ENCODE data around the gene WNK4. TPM values are rescaled to one million over a fixed set of nuclear protein-coding genes. Genes with fewer than 3 reads are reported as not detected.

The WNK4 gene
- total and polyA plus RNA-seq, 2 donors: 0.23 to 0.26 TPM

- Histone ChIP-seq H3K36me3 (ENCODE audit: insufficient read depth) (peaks cover 2% of the 10 kb centered on the region), H3K27ac (ENCODE audit: low read depth) (no peak overlapping the region)
Observed at GRCh38 chr17:42845556-42845917, 65.1 kb downstream of the WNK4 start.

DNA sequence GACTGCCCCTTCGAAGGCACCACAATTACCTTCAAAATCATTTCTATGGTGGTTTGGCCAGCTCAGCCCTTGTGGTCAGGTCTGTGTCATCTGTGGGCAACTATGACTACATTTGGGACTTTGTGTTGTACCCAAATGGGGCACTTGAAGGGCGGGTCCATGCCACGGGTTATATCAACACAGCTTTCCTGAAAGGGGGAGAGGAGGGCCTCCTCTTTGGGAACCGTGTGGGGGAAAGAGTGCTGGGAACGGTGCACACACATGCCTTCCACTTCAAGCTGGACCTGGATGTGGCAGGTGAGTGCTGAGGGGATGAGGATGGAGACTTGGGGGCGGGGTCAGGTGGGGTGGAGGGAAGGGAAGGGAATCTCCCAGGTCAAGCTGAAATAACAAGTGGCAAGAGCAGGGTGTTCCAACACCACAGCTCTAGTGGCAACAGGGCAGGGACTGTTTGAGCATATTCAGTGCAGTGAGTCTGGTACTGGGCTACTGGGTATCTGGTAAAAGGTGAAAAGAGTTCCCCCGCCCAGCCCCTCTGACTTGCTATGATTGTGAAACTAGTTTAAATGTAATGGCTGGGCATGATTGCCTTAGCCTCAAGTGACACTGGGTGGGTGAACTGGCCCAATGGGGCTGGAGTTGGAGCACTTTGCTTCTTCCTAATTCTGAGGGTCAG, 65.6 kb downstream of the WNK4 start:
- Histone ChIP-seq H3K27ac (ENCODE audit: low read depth) (no peak overlapping the region), H3K36me3 (ENCODE audit: insufficient read depth) (peaks cover 2% of the 10 kb centered on the region), H3K4me3 (ENCODE audit: low read depth, low read length) (no peak overlapping the region), H3K4me1 (ENCODE audit: insufficient read depth) (no peaks in the 10 kb centered on the region)
- WGBS: 69% methylated on average over 7 of the region's 7 CpGs
- no peak for DNase-seq (ENCODE audit: extremely low spot score)

More at GRCh38 chr17:42845556-42845917, 65.1 kb downstream of the WNK4 start:
- H3K4me3 ChIP-seq (ENCODE audit: low read depth, low read length): no peak overlapping the region
- DNase-seq (ENCODE audit: extremely low spot score): no peak
- 91% methylated on average over 12 of the region's 12 CpGs for WGBS
- no peaks in the 10 kb centered on the region for H3K4me1 ChIP-seq (ENCODE audit: insufficient read depth)

Small RNA genes lying within 50 kb of the gene (small RNA-seq; reads per million reads assigned to genes)
- gene HMGN2P15: not detected
- gene MIR6781: not detected

Other genes starting within 250 kb of the WNK4 start
- 18.0 TPM for gene NAGLU, start 244.4 kb upstream of the WNK4 start, total RNA-seq
- 40.3 TPM for gene NAGLU, start 244.4 kb upstream of the WNK4 start, polyA plus RNA-seq
- gene HSD17B1, start 227.7 kb upstream of the WNK4 start, total RNA-seq: 1.5 TPM
- 2.5 TPM for gene HSD17B1, start 227.7 kb upstream of the WNK4 start, polyA plus RNA-seq
- gene COASY, start 218.5 kb upstream of the WNK4 start, total RNA-seq: 8.8 TPM
- 43.7 TPM for gene COASY, start 218.5 kb upstream of the WNK4 start, polyA plus RNA-seq
- 17.1 TPM for gene MLX, start 213.5 kb upstream of the WNK4 start, total RNA-seq
- 38.0 TPM for gene MLX, start 213.5 kb upstream of the WNK4 start, polyA plus RNA-seq
- gene PSMC3IP, start 202.9 kb upstream of the WNK4 start, total RNA-seq: 4.5 TPM
- 7.9 TPM for gene PSMC3IP, start 202.9 kb upstream of the WNK4 start, polyA plus RNA-seq
- gene RETREG3, start 171.2 kb upstream of the WNK4 start, total RNA-seq: 49.9 TPM
- gene RETREG3, start 171.2 kb upstream of the WNK4 start, polyA plus RNA-seq: 21.2 TPM
- 15.2 TPM for gene TUBG1, start 170.9 kb upstream of the WNK4 start, total RNA-seq
- 42.9 TPM for gene TUBG1, start 170.9 kb upstream of the WNK4 start, polyA plus RNA-seq
- 17.3 TPM for gene TUBG2, start 121.3 kb upstream of the WNK4 start, total RNA-seq
- gene TUBG2, start 121.3 kb upstream of the WNK4 start, polyA plus RNA-seq: 38.4 TPM
- gene PLEKHH3, start 103.6 kb upstream of the WNK4 start, total RNA-seq: 15.7 TPM
- gene PLEKHH3, start 103.6 kb upstream of the WNK4 start, polyA plus RNA-seq: 46.0 TPM
- 1.6 TPM for gene CCR10, start 98.8 kb upstream of the WNK4 start, total RNA-seq
- 3.6 TPM for gene CCR10, start 98.8 kb upstream of the WNK4 start, polyA plus RNA-seq
- 14.6 TPM for gene CNTNAP1, start 98.1 kb upstream of the WNK4 start, total RNA-seq
- gene CNTNAP1, start 98.1 kb upstream of the WNK4 start, polyA plus RNA-seq: 20.1 TPM
- gene EZH1, start 35.6 kb upstream of the WNK4 start, total RNA-seq: 32.9 TPM
- 40.4 TPM for gene EZH1, start 35.6 kb upstream of the WNK4 start, polyA plus RNA-seq
- gene RAMP2, start 19.4 kb upstream of the WNK4 start, total RNA-seq: 16.0 TPM
- gene RAMP2, start 19.4 kb upstream of the WNK4 start, polyA plus RNA-seq: 51.9 TPM
- 32.6 TPM for gene VPS25, start 7.2 kb upstream of the WNK4 start, total RNA-seq
- gene VPS25, start 7.2 kb upstream of the WNK4 start, polyA plus RNA-seq: 71.6 TPM
- gene COA3, start 18.1 kb downstream of the WNK4 start, total RNA-seq: 57.5 TPM
- gene COA3, start 18.1 kb downstream of the WNK4 start, polyA plus RNA-seq: 89.9 TPM
- gene CNTD1, start 18.3 kb downstream of the WNK4 start, total RNA-seq: 0.37 TPM
- gene CNTD1, start 18.3 kb downstream of the WNK4 start, polyA plus RNA-seq: 0.71 TPM
- gene BECN1, start 43.7 kb downstream of the WNK4 start, total RNA-seq: 51.4 TPM
- gene BECN1, start 43.7 kb downstream of the WNK4 start, polyA plus RNA-seq: 82.7 TPM
- gene PSME3, start 52.8 kb downstream of the WNK4 start, total RNA-seq: 31.1 TPM
- gene PSME3, start 52.8 kb downstream of the WNK4 start, polyA plus RNA-seq: 79.7 TPM
- 0.42 TPM for gene AOC2, start 64.0 kb downstream of the WNK4 start, total RNA-seq
- 2.1 TPM for gene AOC2, start 64.0 kb downstream of the WNK4 start, polyA plus RNA-seq
- gene AOC3, start 70.6 kb downstream of the WNK4 start, total RNA-seq: 40.6 TPM
- gene AOC3, start 70.6 kb downstream of the WNK4 start, polyA plus RNA-seq: 319 TPM
- gene G6PC1, start 120.2 kb downstream of the WNK4 start, total RNA-seq: not detected
- gene G6PC1, start 120.2 kb downstream of the WNK4 start, polyA plus RNA-seq: 0.15 TPM
- gene AARSD1, start 183.8 kb downstream of the WNK4 start, total RNA-seq: 20.6 TPM
- gene AARSD1, start 183.8 kb downstream of the WNK4 start, polyA plus RNA-seq: 36.2 TPM
- gene PTGES3L, start 199.5 kb downstream of the WNK4 start, total RNA-seq: 6.8 TPM
- gene PTGES3L, start 199.5 kb downstream of the WNK4 start, polyA plus RNA-seq: 18.6 TPM
- gene RUNDC1, start 200.0 kb downstream of the WNK4 start, total RNA-seq: 9.9 TPM
- 12.3 TPM for gene RUNDC1, start 200.0 kb downstream of the WNK4 start, polyA plus RNA-seq
- gene RPL27, start 217.8 kb downstream of the WNK4 start, total RNA-seq: 1,142 TPM
- gene RPL27, start 217.8 kb downstream of the WNK4 start, polyA plus RNA-seq: 3,115 TPM
- 11.4 TPM for gene IFI35, start 226.2 kb downstream of the WNK4 start, total RNA-seq
- 34.8 TPM for gene IFI35, start 226.2 kb downstream of the WNK4 start, polyA plus RNA-seq
- 40.3 TPM for gene VAT1, start 241.8 kb downstream of the WNK4 start, total RNA-seq
- gene VAT1, start 241.8 kb downstream of the WNK4 start, polyA plus RNA-seq: 175 TPM
- gene RND2, start 244.6 kb downstream of the WNK4 start, total RNA-seq: 1.6 TPM
- 1.5 TPM for gene RND2, start 244.6 kb downstream of the WNK4 start, polyA plus RNA-seq